A673 (cell line): Measurements from ENCODE around the gene PRKACB.

Experiments
- CTCF ChIP-seq: fragments of 300-800, 200-600 bp; sonication (generic); conservative IDR thresholded peaks from 2 replicates; pipeline ENCODE4 v1.5.1; 2017; ENCODE audit warnings: low read depth, mild to moderate bottlenecking, antibody characterized with exemption, low read length, moderate library complexity, mixed read lengths
- EZH2 ChIP-seq: fragments of 200-600 bp; sonication (generic); IDR thresholded peaks from 2 replicates; pipeline ENCODE4 v1.6.1; 2017; ENCODE audit warnings: borderline replicate concordance, low read depth, mild to moderate bottlenecking, mixed read lengths, antibody characterized with exemption, low read length; ENCODE audit not compliant: poor library complexity, severe bottlenecking

DNA sequence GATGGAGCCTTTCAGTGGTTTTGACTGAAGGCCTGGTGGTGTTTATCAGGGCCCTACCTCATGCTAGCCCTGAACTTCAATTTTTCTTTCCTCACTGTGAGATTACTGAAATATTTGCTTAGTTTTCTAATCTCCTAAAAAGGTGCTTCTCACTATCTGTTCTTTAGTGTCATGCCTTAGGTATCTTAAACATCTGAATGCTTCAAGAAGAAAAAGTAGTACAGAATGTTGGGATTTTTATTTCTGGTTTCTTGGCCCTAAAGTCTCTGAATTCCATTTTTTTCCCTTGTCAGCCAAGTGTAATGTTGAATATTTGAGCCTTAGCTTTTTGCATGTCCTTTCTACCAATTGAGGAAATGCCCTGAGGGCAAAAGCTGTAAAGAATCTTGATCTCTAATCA is 47.9 kb upstream of the PRKACB start:
- no peak for TF ChIP-seq CTCF
- TF ChIP-seq EZH2: no peak
